GM19043 (cell line): Measurements from ENCODE around the gene CKAP2L.

Experiments used
- ATAC-seq: cut with Tn5 transposase; IDR thresholded peaks from one replicate; pipeline ENCODE4 v1.9.1; 2021; ENCODE audit warnings: low read depth; ENCODE audit not compliant: unreplicated experiment

Gene CKAP2L

DNA sequence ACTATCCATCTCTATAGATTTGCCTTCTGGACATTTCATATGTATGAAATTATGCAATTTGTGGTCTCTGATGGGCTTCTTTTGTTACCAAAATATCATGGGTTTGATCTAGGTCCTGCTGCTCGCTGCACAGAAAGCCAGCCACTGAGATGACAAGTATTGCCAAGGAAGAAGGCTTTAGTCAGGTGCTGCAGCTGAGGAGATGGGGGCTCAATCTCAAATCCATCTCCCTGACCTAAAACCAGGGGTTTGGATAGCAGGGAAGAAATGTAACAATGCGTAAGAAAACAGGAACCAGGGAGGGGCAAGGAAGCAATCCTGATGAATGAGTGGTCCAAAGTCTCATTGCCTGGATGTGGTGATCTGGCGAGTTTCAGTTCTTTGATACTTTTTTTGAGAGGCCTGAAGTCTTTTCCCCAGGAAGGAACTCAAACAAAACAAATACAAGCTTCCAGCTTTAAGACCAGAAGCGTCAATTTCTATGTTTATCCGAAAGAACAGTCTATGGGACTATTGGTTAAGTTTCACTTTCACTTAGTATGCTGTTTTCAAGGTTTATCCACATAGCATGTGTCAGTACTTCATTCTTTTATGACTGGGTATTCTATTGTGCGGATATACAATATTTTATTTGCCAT is 3.4 kb upstream of the CKAP2L start:
- ATAC-seq: no peak

DNA sequence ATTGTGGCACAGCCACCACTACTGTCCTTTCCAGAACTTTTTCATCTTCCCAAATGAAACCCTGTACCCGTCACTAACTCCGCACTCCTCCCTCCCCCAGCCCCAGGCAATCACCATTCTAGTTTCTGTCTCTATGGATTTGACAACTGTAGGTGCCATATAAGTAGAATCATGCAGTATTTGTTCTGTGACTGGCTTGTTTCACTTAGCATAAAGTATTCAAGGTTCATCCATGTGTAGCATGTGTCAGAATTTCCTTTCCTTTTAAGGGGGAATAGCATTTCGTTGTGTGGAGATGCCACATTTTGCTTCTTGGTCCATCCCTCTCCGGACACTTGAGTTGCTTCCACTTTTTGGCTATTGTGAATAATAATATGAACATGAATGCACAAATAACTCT is 842 bp upstream of the CKAP2L start:
- ATAC-seq: no peak

DNA sequence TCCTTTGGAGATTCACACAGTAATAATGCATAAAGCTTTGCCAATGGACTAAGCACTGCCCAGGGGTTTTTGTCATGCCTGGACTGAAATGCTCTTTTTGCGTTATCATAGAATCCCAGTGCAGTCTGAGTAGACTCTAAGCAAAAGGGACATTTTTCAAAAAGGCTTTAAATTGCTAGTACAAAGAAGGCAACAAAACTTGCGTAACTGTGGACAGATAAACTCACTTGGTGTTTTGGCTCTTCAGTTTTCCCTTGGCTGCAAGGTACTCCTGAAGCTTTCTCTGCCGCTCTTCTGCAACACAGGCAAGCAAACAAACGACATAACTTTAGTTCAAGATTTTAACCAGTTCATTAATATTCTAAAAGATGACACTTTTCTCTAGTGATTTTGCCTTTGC is 2.1 kb downstream of the CKAP2L start:
- ATAC-seq: no peak

DNA sequence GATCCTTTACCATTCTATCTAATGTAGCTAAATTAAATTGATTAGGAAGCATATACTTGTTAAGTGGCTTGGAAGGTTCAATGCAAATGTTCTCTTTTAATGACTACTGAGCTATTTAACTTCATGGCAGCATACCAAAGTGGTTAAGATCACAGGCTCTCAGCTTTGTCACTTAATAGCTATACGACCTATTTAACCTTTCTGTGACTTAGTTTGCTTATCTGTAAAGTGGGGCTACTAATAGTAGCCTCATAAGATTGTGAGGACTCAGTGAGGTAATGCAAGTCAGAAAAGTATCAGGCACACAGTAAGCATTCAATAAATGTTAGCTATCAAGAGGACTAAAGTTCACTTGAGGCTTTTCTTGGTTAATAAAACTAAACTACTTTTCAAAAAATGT is 4.3 kb downstream of the CKAP2L start:
- ATAC-seq: no peak

DNA sequence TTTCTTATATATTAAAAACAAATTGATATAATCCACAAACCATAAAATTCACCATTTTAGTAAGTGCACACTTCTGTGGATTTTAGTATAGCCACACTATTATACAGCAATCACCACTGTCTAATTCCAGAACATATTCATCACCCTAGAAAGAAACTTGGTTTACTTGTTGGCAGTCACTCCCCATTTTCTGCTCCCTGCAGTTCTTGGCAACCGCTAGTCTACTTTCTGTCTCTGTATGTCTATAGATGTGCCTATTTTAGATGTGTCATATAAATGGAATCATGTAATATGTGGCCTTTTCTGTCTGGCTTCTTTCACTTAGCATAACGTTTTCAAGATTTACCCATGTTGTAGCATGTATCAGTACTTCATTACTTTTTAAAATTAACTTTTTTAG is 5.7 kb downstream of the CKAP2L start:
- no peak for ATAC-seq

DNA sequence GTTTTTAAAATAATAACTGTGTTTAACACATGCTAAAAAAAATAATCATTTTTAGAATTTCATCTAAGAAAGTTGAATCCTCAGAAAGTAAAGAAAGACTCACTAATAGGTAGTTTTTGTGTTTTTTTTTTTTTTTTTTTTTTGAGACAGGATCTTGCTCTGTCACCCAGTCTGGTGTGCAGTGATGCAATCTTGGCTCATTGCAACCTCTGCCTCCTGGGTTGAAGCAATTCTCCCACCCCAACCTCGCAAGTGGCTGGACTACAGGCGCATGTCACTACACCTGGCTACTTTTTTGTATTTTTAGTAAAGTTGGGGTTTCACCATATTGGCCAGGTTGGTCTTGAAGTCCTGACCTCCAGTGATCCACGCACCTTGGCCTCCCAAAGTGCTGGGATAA is 7.1 kb downstream of the CKAP2L start:
- ATAC-seq: no peak

DNA sequence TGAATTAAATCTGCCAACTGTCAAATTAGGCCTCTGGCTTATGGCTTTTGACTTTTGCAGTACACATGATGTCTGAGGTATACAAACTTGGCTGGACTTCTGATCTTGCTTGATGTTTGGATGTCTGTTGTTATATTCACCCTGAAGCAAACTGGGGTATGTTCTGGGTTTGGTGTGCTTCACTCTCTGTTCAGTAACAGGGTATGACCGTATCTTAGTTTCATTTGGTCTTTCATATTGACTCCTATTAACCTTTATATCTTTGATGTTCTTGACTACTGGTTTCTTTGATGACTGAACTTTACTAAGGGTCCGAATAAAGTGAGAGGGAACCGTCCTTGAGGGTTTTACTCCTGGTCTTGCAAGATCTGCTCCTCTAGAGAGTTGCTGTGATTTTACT is 8.2 kb downstream of the CKAP2L start:
- no peak for ATAC-seq

DNA sequence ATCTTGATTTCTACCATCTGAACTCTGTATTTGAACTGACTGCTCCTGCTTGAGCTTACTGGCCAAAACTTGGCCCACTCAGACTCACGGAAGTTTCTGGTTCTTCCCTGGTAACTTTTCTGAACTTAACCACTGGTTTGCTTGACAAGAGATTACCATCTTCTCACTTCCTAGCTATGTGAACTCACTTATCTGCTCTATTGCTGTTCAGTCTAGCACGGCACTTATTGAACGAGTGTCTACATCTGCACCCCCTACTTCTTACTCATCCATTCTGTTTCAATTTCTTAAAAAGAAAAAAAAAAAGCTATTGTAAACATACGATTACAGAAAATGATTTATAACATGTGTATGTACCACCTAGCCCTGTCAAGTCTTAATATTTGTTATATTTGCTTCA is 9.0 kb downstream of the CKAP2L start:
- no peak for ATAC-seq

DNA sequence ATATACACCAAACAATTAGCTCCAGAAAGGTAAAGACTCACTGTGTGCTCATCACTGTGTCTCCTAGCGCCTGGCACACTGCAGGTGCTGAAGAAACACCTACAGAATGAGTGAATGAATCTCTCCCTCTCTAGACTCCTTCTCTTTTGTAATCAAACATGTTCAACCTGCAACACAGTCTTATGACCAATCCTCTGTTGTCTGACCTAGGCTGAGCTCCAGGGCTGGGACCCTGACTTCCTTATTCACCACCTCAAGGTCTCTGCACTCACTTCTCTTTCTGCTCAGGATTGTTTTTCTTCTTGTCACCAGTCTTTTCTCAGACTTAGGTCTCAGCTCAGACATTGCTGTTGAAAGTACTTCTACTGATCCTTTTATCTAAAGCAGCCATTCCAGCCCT is 9.8 kb downstream of the CKAP2L start:
- no peak for ATAC-seq

DNA sequence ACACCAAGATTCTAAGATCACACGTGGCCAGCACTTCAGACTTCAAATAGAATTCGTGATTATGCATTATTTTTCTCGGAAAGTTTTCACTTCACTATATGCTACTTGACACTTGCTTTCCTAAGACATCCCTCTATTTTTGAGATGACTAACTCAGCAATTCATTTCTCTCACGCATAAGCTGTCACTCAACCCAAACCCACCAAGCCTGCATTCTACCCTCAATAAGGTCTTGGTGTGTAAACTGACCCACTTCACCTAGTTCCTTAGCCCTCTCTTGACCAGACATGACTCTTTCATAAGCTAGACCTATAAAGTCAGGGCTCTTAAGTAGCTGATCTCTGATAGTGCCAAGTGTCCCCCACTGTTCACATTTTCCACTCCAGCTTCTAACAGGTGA is 11.7 kb downstream of the CKAP2L start:
- no peak for ATAC-seq

DNA sequence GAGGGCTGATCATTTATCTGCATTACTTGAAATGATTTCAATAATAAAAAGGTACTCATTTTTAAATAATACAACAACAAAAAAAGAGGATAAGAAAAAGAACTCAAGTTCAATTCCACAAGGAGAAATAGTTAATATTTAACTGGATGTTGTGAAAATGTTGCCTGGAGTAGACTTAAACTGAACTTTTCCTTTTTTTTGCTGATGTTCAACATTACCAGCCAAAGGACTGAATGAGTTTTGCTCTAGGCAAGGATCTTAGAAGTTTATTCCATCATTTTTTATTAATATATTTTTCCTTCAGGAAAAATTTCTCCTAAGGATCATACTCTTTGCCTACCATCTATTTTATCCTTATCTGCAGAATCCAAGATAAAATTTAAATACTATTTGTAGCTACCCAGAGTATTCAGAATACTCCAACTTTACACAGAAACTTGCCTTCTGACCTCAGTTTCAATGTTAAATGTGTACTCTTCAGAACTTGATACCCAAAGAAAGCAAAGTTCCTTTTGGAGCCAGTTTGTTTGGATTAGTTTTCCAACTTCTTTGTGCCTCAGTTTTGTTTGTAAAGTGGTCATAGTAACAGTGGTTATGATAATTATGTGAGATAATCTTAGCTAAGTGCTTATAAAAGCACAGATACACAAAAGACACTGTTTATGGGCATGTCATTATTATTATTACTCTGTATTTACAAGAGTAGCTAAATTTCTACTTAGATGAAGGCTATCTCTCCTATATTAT is 12.8 kb downstream of the CKAP2L start:
- no peak for ATAC-seq

DNA sequence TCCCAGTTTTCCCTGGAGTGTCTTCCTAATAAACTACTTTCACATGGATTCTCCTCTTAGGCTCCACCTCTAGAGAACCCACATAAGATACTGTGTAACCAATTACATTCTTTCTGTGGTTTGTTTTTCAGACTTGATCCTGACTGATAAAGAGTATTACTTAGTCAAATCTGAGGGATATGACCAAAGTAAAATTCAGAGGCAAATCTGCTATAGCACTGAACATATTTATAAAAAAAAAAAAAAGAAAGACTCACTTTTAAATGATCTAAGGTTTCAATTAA is 13.9 kb downstream of the CKAP2L start:
- no peak for ATAC-seq

DNA sequence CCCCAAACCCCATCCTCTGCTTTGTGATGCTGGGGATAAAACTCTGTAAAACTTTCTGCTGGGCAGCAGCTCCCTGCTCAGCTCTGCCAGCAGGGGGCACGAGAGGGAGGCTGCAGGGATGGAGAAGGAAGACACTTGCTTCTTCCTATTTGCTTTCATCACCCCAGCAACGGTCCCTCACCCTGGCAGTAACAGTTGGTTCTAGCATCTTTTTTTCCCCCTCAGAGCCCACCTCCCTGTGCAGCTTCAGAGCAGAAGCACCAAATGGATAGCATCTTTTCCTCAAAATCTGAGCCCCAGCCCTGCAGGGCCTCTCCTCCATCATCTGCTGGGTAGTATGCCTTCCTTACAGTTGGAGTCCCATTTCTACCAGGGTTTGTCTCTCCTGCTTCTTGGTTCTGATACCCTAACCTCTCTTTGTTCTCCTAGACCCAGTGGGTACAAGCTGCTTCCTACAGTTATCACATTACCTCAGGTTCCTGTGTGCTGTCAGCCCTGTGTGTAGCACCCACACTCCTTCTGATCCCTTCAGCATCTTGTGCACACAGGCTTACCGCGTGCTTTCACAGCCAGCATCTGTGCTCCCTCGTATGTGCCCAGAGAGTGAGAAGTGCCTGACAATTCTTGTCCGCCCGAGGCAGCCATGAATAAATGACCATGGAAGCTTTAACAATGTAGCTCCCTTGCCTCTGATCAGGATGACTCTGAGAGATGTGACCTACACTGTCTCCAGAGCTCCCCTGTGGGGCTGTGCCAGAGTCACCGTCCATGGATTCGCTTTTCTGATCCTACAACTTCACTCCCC is 14.5 kb downstream of the CKAP2L start:
- peak; percentile 68 for ATAC-seq

DNA sequence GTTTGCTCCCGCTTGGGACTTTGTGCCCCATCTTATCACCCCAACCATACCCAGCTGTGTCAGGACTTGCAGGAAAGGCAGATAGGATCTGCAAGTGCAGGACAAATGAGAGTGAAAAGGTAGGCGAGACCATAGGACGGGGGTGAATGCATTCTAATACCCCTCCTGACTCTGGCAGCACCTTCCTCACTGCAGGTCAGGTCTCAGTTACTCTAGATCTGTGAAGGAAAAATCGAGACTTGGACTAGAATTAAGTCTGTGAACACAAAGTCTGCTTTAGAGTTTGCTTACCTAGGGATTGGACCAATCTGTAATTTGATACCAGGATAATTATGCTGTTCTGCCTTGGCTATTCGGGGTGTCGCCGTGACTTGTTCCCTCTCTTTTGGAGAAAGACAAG is 23.9 kb downstream of the CKAP2L start:
- ATAC-seq: no peak

DNA sequence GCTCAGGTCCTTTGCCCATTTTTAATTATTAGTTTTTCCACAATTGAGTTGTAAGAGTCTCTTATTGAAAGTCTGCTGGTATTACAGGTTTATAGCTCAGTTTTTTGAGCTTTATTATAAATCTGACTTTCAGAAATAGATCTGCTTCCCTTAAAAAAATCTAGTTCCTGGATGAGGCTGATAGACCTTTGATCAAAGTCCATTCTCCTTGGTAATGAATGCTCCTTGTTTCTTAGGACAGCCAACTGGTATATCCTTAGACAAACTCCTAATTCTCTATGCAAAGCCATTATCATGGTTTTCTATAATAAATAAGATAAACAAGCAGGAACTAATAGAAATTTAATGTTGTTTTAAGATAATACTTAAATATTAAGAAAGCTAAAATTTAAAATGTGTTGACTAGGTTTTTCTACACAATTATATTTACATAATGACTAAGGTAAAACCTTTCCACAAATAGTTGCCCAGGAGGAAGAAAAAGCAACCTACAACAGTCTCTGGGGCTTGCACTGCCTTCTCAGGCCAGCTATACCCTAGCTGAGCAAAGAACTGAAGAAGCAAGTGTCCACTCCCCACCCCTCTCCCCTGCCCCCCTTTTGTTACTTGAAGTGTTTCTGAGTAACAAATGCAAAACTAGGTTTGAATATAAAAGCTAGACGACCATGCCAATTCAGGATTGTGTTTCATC is 26.7 kb downstream of the CKAP2L start:
- ATAC-seq: no peak

DNA sequence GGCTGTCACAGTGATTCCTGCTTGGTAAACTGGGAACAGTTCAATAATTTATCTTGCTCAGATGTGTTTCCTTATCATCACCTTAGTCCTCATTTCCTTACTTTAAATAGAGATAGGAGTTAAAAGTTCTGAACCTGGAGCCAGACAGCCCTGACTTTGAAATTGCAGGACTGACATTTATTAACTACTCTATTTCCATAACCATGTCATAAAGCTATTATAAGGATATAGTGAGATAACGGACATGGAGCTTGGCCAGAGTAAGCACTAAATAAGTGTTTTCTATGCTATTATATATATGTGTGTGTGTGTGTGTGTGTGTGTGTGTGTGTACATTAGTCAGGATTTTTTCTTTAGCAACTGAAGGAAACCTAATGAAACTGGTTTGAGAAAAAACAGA is 30.5 kb downstream of the CKAP2L start:
- no peak for ATAC-seq

DNA sequence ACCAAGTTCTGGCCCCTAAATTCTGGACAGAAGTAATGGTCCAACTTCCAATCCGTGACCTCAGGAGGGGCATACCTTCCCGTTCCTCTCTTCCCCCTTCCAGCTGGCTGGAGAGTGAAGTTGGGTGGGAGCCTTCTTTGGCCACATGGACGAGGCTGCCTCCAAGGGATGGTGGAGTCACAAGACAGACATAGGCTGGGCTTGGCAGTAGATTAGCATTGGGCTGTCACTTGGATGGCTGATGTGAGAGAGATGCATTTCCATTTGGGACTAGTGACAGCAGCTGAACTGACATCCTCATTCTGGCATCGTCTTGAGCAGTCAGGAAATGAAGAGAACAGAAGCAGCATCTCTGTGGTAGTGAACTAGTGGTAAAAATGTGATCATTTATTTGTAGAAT is 31.0 kb downstream of the CKAP2L start:
- no peak for ATAC-seq

DNA sequence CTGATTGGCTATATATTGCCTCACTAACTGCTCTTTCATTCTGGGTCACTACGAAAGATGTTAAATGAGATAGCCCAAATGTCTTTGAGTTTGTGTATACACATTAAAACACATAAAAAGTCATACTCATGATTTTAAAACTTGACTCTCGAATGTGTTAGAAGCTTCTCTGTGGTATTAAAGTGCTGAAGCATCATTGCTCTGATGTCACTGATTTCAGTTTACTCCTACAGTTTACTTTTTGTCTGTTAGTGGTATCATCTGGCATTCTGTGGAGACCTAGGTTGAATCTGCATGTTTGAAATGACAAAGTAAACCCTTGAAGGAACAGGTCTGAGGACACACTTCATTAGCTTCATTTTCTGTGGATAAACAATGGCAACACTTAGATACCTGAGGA is 32.9 kb downstream of the CKAP2L start:
- ATAC-seq: no peak

DNA sequence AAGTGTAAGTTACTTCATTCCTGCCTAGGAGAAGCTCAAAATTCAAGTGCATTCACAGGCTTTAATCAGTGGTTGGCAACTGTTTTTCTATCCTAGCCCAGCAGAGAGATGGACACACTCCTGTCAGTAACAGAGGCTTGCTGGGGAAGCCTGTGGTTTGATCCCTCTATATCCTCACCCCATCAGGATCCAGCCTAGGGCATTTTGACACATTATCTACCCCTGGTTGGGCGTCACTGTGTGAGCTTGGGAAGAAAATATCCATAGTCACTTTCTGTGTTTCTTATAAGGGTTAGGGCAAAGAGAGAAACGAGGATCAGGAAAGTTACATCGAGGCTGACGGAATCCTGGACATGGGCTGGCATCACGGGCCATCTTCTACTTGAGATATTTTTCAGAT is 33.6 kb downstream of the CKAP2L start:
- ATAC-seq: no peak

DNA sequence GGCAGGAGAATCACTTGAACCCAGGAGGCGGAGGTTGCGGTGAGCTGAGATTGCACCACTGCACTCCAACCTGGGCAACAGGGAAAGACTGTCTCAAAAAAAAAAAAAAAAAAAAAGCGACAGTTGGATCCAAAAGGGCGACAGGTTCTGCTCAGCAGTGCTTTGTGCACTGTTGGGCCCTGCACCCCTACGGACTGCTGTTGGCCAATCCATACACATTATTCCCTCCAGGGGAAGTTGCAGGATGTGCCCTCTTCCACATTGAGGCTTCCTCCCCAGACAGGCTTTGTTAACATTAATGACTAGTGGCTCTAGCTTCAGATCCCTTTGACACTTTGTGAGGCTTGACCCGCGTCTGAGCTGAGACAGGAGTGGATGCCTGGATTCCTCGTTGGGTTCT is 34.2 kb downstream of the CKAP2L start:
- no peak for ATAC-seq

DNA sequence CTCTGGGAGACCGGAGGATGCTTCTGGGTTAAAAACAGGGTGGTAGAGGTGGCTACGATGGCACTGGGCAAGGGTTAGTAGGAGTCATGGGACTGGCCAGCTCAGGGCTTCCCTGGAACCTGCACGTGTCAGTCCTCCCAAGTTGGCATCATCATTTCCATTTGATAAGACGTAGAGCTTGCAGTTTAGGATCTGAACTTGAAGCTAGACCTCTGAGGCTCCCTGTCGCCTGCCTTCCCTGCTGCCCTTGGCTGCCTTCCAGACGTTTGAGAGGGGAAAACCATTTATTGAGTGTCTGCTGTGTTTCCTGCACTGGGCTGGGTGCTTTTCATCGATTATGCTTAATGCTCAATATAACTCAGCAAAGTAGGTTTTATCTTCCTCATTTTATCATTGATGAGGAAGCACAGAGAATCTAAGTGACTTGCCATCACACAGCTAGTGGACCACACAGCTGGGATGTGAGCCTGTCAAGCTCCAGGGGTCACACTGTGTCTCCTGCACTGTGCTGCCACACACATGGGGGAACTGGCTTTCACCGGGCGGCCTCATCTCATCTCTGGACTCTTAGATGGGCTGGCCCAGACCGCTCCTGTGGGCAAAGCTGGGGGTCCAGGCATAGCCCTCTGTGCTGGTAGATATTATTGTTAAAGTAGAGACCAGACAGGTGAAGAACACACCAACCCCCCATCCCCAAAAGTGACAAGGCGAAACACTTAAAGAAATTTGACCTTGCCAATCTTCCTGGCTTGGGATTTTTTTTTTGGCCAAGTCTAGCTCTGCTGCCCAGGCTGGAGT is 35.8 kb downstream of the CKAP2L start:
- ATAC-seq: no peak
